Measurements from ENCODE around the gene CEBPA. TPM values are rescaled to one million over a fixed set of nuclear protein-coding genes. Genes with fewer than 3 reads are reported as not detected.

Gene CEBPA
- total RNA-seq, 6 experiments from 2014 or later, result 53.9 to 163 (median 119) TPM

DNA sequence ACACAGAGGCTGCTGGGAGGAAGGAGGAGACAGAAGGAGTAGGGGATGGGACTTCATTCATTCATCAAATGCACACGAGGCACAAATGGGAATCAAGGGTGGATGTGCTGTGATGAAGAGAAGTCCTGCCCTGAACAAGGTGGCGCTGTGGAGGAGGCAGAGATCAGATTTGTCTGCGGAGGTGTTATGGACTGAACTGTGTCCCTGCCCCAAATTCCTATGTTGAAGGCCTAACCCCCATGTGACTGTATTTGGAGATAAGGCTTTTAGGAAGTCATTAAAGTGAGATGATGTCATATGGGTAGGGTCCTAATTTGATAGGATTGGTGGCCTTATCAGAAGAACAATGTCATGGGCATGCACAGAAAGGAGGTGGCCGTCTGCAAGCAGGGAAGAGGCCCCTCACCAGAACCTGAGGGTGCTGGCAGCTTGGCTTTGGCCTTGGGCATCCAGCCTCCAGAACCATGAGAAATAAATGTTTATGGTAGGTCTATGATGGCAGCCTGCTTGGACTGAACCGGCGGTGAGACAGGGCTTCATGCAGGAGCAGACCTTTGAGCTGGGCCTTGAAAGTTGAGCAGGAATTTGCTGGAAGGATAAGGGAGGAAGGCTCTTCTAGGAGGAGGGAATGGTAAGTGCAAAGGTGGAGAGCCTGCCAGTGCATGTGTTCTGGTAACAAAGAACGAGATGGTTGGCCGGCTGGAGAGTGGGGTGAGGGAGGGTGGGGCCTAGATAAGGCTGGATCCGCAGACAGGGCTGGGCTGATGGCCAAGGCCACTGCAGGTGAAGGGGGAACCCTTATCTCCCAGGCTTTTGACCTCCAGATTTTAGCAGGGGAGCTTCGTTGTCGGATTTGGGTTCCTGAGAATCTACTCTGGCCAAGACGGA lies 2.7 kb upstream of the CEBPA start:
- peaks cover 0 to 37% (median 12%) of the 10 kb centered on the region in 4 donors for H3K4me1 ChIP-seq
- intact Hi-C loops (cut with DNase I), result loop anchor here (5.0 to 10.0 kb wide), 4 partner anchors 60 to 100 kb away; no protein-coding TSS in a partner anchor
- peak overlapping the region in 2 of 3 donors; percentile 64 to 93 for H3K4me3 ChIP-seq
- peak overlapping the region; percentile 94 to 99 (median 95) for H3K27ac ChIP-seq
- no peaks in the 10 kb centered on the region for H3K36me3 ChIP-seq
- peak; percentile 52 for TF ChIP-seq POLR2A (IDR thresholded peaks at IDR 0.05)
- TF ChIP-seq, protein P1, sequence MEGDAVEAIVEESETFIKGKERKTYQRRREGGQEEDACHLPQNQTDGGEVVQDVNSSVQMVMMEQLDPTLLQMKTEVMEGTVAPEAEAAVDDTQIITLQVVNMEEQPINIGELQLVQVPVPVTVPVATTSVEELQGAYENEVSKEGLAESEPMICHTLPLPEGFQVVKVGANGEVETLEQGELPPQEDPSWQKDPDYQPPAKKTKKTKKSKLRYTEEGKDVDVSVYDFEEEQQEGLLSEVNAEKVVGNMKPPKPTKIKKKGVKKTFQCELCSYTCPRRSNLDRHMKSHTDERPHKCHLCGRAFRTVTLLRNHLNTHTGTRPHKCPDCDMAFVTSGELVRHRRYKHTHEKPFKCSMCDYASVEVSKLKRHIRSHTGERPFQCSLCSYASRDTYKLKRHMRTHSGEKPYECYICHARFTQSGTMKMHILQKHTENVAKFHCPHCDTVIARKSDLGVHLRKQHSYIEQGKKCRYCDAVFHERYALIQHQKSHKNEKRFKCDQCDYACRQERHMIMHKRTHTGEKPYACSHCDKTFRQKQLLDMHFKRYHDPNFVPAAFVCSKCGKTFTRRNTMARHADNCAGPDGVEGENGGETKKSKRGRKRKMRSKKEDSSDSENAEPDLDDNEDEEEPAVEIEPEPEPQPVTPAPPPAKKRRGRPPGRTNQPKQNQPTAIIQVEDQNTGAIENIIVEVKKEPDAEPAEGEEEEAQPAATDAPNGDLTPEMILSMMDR (IDR thresholded peaks at IDR 0.05), result peak; percentile 18 to 44 (median 30)
- ATAC-seq (peak; percentile 22 to 42 (median 34)), DNase-seq (peak; percentile 79 to 89 (median 81))
- no peaks in the 10 kb centered on the region for H3K27me3 ChIP-seq
- WGBS (ENCODE audit: insufficient coverage, low coverage, low lambda C conversion rate, missing lambda C conversion rate), result 33% methylated on average over 11 of the region's 12 CpGs
- H3K9me3 ChIP-seq, result no peaks in the 10 kb centered on the region

DNA sequence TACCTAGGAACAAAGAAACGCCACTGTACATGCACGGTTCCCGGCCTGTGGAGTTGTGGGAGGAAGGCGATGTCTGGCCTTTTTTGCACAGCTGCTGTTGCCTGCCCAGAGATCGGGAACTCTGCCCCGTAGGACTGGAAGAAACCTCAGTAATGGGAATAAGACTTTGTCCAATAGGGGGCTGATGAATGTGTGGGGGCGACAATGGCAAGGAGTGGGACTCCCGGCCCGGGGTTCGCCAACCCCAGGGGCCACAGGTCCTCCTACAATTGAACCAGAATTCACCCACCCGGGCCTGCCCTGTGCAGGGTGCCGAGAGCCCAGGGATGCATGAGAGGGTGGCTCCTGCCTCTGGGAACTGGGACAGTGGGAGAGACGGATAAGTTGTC lies 2.0 kb upstream of the CEBPA start:
- DNase-seq (peak in 1 of 3 donors; percentile 53), ATAC-seq (no peak)
- WGBS (ENCODE audit: insufficient coverage, low coverage, low lambda C conversion rate, missing lambda C conversion rate), result 21% methylated on average over 12 of the region's 13 CpGs
- Histone ChIP-seq H3K27me3 (no peaks in the 10 kb centered on the region), H3K36me3 (no peaks in the 10 kb centered on the region), H3K27ac (peak overlapping the region; percentile 94 to 99 (median 95)), H3K4me1 (peaks cover 0 to 41% (median 12%) of the 10 kb centered on the region in 4 donors), H3K4me3 (peak overlapping the region; percentile 64 to 96 (median 93)), H3K9me3 (no peaks in the 10 kb centered on the region)
- TF ChIP-seq, protein P1 (IDR thresholded peaks at IDR 0.05), result no peak
- no peak for TF ChIP-seq POLR2A (IDR thresholded peaks at IDR 0.05)
- intact Hi-C loops (cut with DNase I), result loop anchor here (5.0 to 10.0 kb wide), 3 partner anchors 60 to 100 kb away; no protein-coding TSS in a partner anchor

DNA sequence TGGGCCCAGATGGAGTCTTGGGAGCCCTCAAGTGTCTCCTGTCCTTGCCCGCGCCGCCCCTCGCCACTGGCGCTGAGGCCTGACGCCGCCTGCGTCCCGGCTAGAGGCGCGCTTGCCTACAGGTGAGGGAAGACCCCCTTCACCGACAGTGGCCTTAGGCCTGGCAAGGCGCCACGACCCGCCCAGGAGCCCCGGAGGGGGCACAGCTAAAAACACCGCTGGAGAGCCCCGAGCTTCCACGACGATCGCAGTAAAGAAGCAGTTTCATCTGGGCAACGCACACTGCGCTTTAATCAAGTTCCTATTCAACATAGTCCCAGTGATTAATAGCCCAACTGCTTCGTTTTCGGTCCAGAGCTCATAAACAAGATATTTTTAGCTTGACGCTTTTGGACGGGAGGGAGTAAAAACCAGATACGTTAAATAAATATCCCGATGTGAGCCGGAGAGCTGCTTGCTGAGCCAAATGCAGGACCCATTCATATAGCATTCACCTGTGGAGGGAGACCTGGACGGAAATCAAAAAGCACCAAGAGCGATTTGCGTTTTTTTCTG lies 1.5 kb upstream of the CEBPA start:
- TF ChIP-seq POLR2A (IDR thresholded peaks at IDR 0.05), result no peak
- TF ChIP-seq, protein P1 (IDR thresholded peaks at IDR 0.05), result no peak
- WGBS (ENCODE audit: insufficient coverage, low coverage, low lambda C conversion rate, missing lambda C conversion rate), result 4% methylated on average over 15 of the region's 33 CpGs
- DNase-seq, result peak in 1 of 3 donors; percentile 68
- no peaks in the 10 kb centered on the region for H3K9me3 ChIP-seq
- H3K27me3 ChIP-seq, result no peaks in the 10 kb centered on the region
- H3K4me3 ChIP-seq, result peak overlapping the region; percentile 64 to 96 (median 93)
- no peaks in the 10 kb centered on the region for H3K36me3 ChIP-seq
- intact Hi-C loops (cut with DNase I), result loop anchor here (5.0 to 10.0 kb wide), 3 partner anchors 59 to 101 kb away; no protein-coding TSS in a partner anchor
- H3K27ac ChIP-seq, result peak overlapping the region; percentile 94 to 99 (median 95)
- ATAC-seq, result peak in 1 of 4 donors; percentile 2
- H3K4me1 ChIP-seq, result peaks cover 0 to 45% (median 12%) of the 10 kb centered on the region in 4 donors

DNA sequence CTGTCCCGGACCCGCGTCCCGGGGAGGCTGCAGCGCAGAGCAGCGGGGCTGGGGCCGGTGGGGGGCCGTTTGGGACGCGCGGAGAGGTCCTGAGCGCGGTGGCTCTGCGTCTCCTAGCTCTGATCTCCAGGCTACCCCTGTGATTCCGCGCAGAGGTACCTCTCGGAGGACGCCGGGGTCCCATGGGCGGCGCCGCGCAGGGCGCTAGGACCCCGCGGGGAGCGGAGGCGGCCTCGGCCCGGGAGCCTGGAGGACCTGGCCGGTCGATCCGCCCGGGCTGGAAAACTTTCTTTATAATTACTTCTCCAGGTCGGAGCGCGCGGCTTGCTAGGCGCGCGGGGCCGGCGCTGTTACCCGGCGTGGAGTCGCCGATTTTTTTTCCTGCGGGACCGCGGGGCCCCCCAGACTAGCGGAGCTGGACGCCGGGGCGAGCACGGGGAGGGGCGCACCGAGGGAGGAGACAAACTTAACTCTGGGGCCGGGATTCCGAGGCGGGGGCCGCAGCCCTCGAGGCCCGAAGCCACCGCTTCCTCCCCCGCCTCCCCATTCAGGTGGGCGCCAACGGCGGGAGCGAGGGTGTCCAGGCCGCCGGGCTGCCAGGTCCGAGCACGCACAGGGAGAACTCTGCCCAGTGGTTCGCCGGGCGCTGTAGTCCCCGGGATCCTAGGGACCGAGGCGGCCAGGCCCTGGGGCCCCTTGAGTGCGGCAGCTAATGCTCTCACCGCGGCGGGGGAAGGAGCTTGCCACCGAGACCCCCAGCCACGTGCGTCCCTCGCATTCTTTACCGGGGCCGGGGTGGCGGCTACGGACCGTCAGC lies 848 bp upstream of the CEBPA start:
- TF ChIP-seq, protein P1 (IDR thresholded peaks at IDR 0.05), result no peak
- no peak for TF ChIP-seq POLR2A (IDR thresholded peaks at IDR 0.05)
- Histone ChIP-seq H3K27me3 (no peaks in the 10 kb centered on the region), H3K4me1 (peaks cover 0 to 52% (median 12%) of the 10 kb centered on the region in 4 donors), H3K4me3 (peak overlapping the region; percentile 64 to 96 (median 93)), H3K27ac (peak overlapping the region; percentile 94 to 99 (median 95)), H3K9me3 (no peaks in the 10 kb centered on the region), H3K36me3 (no peaks in the 10 kb centered on the region)
- peak; percentile 1 to 14 (median 6) for ATAC-seq
- intact Hi-C loops (cut with DNase I), result loop anchor here (5.0 to 10.0 kb wide), 3 partner anchors 58 to 102 kb away; no protein-coding TSS in a partner anchor
- 0% methylated on average over 7 of the region's 92 CpGs for WGBS (ENCODE audit: insufficient coverage, low coverage, low lambda C conversion rate, missing lambda C conversion rate)
- DNase-seq, result peak; percentile 60 to 70 (median 62)
